Gastrocnemius medialis (tissue), 4 donors: ENCODE data around the gene OR2K2.

ENCODE experiments used
- POLR2A ChIP-seq, 2 donors: fragments of 450-650 bp; IDR thresholded peaks; one replicate each; pipeline ENCODE4 v1.6.1; 2017; ENCODE audit warnings: antibody characterized with exemption in 2 of 2, mild to moderate bottlenecking in 2 of 2, moderate library complexity in 2 of 2
- TF ChIP-seq, protein P1 (sequence below), 5 experiments: fragments of 450-650 bp in 3 of 5; fragments of 200-600 bp in 2 of 5; sonication (generic) in 2 of 5; IDR thresholded peaks in 4 of 5; conservative IDR thresholded peaks in 1 of 5; 1 replicate in 4 of 5; 2 replicates in 1 of 5; pipeline ENCODE4 v1.5.1; 2016 to 2019; ENCODE audit warnings: antibody characterized with exemption in 5 of 5, mild to moderate bottlenecking in 3 of 5, moderate library complexity in 3 of 5

DNA sequence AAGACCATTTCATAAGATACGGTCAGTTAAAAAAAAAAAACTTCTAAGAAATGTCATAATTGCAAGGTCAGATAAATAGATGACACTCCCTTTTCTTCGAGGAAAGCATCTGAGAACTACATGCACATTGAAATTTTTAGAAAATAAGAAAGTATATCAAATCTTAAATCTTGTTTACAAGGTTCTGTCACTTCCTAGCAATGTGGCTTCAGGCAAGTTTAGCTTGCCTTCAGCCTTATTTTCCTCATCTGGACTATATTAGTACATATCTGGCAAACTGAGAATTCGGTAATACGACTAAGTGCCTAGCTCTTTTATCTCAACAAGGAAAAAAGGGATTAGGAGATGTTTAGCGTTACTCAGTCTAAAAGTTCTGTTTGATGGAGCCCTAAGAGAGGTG, 32.5 kb upstream of the OR2K2 start:
- TF ChIP-seq, protein P1, sequence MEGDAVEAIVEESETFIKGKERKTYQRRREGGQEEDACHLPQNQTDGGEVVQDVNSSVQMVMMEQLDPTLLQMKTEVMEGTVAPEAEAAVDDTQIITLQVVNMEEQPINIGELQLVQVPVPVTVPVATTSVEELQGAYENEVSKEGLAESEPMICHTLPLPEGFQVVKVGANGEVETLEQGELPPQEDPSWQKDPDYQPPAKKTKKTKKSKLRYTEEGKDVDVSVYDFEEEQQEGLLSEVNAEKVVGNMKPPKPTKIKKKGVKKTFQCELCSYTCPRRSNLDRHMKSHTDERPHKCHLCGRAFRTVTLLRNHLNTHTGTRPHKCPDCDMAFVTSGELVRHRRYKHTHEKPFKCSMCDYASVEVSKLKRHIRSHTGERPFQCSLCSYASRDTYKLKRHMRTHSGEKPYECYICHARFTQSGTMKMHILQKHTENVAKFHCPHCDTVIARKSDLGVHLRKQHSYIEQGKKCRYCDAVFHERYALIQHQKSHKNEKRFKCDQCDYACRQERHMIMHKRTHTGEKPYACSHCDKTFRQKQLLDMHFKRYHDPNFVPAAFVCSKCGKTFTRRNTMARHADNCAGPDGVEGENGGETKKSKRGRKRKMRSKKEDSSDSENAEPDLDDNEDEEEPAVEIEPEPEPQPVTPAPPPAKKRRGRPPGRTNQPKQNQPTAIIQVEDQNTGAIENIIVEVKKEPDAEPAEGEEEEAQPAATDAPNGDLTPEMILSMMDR (IDR thresholded peaks at IDR 0.05 in 4 of 5, conservative IDR thresholded peaks at IDR 0.05 in 1 of 5) = no peak
- no peak for TF ChIP-seq POLR2A (IDR thresholded peaks at IDR 0.05)
